Kidney (tissue), 14 donors: ENCODE data around the gene FGGY. TPM values are rescaled to one million over a fixed set of nuclear protein-coding genes. Genes with fewer than 3 reads are reported as not detected.

Experiments
- DNase-seq, 5 donors: peaks; one replicate each; pipeline ENCODE4 v3.0.0-alpha.2; 2013 to 2020
- FAIRE-seq: peaks from 2 replicates; lab custom pipeline; 2012; peaks lifted over from hg19 to GRCh38; lab: Jason Lieb, UNC
- H3K27ac ChIP-seq, 2 donors: one replicate each; pipeline ENCODE4 v1.7.0; 2013; ENCODE audit warnings: low read depth in 2 of 2, low read length in 2 of 2, inconsistent platforms in 1 of 2
- H3K27me3 ChIP-seq: one replicate; pipeline ENCODE4 v1.7.1; 2013; ENCODE audit warnings: low read length, inconsistent platforms; ENCODE audit not compliant: control insufficient read depth, insufficient read depth
- H3K36me3 ChIP-seq, 3 donors: one replicate each; pipeline versions ENCODE4 v1.7.0 to v1.7.1; 2013; ENCODE audit warnings: low read length in 3 of 3, control low read depth in 1 of 3, inconsistent platforms in 1 of 3; ENCODE audit not compliant: insufficient read depth in 3 of 3, control insufficient read depth in 2 of 3
- H3K4me1 ChIP-seq, 3 donors: one replicate each; pipeline versions ENCODE4 v1.7.0 to v1.7.1; 2013; ENCODE audit warnings: low read length in 3 of 3, inconsistent platforms in 1 of 3, low read depth in 1 of 3; ENCODE audit not compliant: control insufficient read depth in 2 of 3, insufficient read depth in 2 of 3
- H3K4me3 ChIP-seq, 3 donors: one replicate each; pipeline versions ENCODE4 v1.7.0 to v1.8.1; 2013; ENCODE audit warnings: low read length in 3 of 3, control low read depth in 1 of 3, inconsistent platforms in 1 of 3
- H3K9ac ChIP-seq, 3 donors: one replicate each; pipeline versions ENCODE4 v1.7.0 to v1.7.1; 2013; ENCODE audit warnings: low read length in 3 of 3, control low read depth in 1 of 3, inconsistent platforms in 1 of 3
- H3K9me3 ChIP-seq, 3 donors: one replicate each; pipeline versions ENCODE4 v1.7.0 to v1.7.1; 2013; ENCODE audit warnings: low read length in 3 of 3, control low read depth in 1 of 3, inconsistent platforms in 1 of 3; ENCODE audit not compliant: control insufficient read depth in 2 of 3, insufficient read depth in 1 of 3
- intact Hi-C: fragments of 100-400 bp; cut with DNase I; formaldehyde crosslinking; loops from one replicate; pipeline ENCODE4 v1.11.1; 2022
- polyA plus RNA-seq: library from polyadenylated mRNA; stranded (reverse); fragments of 350-450 nt; fragmentation: Illumina TruSeq; extraction: RNeasy Lipid Tissue Mini Kit (QIAGEN cat#74804); gene quantifications from one replicate; pipeline ENCODE4 v1.2.3, GENCODE V29; 2014; ENCODE audit warnings: low read depth, low replicate concordance; ENCODE audit not compliant: insufficient read depth
- total RNA-seq: library from RNA; stranded (reverse); fragmentation: NEBNext Ultra II Directional; extraction: Animal tissue kit (Norgen Biotek cat#: 25700); gene quantifications from one replicate; pipeline ENCODE4 v1.2.1, GENCODE V29; 2021
- TF ChIP-seq, protein P1 (sequence below): IDR thresholded peaks from 3 replicates; pipeline ENCODE4 v1.5.1; 2012; ENCODE audit warnings: mild to moderate bottlenecking, moderate library complexity, borderline replicate concordance; ENCODE audit not compliant: insufficient read depth; ENCODE audit errors: extremely low read depth
- donor health status: control.
- donor health status: control.
- donor health status: control.
- donor health status: control.
- donor health status: control.
- donor health status: DM: yes; HTN: yes; CAD: no.
- donor health status: Normal renal cell carcinoma (clear cell type).

The FGGY gene
- total and polyA plus RNA-seq, 2 donors from 2014 or later, result 11.2 to 31.0 TPM

DNA sequence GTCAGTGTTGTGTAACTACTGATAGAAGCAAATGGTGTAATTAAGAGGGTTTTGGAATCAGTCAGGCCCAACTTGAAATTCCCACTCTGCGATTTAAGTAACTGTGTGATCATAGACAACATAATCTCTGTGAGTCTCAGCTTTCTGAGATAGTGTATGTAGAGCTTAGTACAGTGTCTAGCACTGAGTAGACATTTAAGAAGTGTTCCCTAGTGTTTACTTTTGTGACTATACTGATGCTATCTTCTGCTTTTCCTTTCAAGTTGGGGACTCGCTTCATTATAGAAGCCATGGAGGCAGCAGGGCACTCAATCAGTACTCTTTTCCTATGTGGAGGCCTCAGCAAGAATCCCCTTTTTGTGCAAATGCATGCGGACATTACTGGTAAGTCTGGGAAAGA lies 370.1 kb downstream of the FGGY start:
- Histone ChIP-seq H3K4me1 (peaks cover 0 to 4% (median 2%) of the 10 kb centered on the region in 3 donors), H3K9me3 (no peaks in the 10 kb centered on the region), H3K27me3 (no peaks in the 10 kb centered on the region), H3K4me3 (no peak overlapping the region), H3K36me3 (peaks cover 0 to 3% (median 0%) of the 10 kb centered on the region in 3 donors), H3K27ac (no peak overlapping the region), H3K9ac (no peak overlapping the region)
- DNase-seq (no peak), FAIRE-seq (no peak)
- intact Hi-C loops, result no loop called here
- TF ChIP-seq, protein P1, sequence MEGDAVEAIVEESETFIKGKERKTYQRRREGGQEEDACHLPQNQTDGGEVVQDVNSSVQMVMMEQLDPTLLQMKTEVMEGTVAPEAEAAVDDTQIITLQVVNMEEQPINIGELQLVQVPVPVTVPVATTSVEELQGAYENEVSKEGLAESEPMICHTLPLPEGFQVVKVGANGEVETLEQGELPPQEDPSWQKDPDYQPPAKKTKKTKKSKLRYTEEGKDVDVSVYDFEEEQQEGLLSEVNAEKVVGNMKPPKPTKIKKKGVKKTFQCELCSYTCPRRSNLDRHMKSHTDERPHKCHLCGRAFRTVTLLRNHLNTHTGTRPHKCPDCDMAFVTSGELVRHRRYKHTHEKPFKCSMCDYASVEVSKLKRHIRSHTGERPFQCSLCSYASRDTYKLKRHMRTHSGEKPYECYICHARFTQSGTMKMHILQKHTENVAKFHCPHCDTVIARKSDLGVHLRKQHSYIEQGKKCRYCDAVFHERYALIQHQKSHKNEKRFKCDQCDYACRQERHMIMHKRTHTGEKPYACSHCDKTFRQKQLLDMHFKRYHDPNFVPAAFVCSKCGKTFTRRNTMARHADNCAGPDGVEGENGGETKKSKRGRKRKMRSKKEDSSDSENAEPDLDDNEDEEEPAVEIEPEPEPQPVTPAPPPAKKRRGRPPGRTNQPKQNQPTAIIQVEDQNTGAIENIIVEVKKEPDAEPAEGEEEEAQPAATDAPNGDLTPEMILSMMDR, result no peak

DNA sequence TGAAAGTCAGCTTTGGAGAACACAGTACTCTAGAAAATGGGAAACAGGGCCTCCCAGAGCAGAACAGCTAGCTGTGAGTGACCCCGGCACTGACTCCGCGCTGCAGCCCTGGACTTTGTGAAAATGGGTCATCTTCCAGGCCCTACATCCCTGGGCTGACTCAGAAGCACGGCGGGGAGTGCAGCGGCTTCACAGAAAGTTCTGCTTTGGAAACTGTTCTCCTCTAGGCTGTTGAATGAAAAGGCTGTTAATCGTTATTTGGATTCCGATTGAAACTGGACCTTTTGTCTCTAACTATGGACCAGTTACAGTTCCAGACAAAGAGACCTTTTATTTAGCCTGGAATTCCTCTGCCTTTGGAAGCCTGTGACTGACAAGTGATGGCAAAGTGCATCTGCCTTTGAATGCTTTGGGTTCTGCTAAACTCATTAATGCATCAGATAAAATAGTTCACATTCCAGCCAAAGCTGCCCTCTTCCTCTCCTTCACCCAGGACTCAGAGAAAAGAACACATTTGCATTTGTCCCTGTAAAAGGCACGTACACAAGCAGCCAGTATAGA lies 372.9 kb downstream of the FGGY start:
- H3K4me3 ChIP-seq, result no peak overlapping the region
- H3K36me3 ChIP-seq, result peaks cover 0 to 3% (median 0%) of the 10 kb centered on the region in 3 donors
- H3K9ac ChIP-seq, result no peak overlapping the region
- FAIRE-seq (no peak), DNase-seq (peak in 3 of 5 donors; percentile 26 to 85 (median 62))
- peaks cover 0 to 7% (median 2%) of the 10 kb centered on the region in 3 donors for H3K4me1 ChIP-seq
- TF ChIP-seq, protein P1, result no peak
- H3K27me3 ChIP-seq, result no peaks in the 10 kb centered on the region
- H3K27ac ChIP-seq, result peak overlapping the region in 1 of 2 donors; percentile 12
- H3K9me3 ChIP-seq, result no peaks in the 10 kb centered on the region
- intact Hi-C loops, result no loop called here

GRCh38 chr1:59670662-59671061 lies 373.8 kb downstream of the FGGY start:
- Histone ChIP-seq H3K36me3 (peaks cover 0 to 3% (median 0%) of the 10 kb centered on the region in 3 donors), H3K9me3 (no peaks in the 10 kb centered on the region), H3K9ac (no peak overlapping the region), H3K27me3 (no peaks in the 10 kb centered on the region), H3K4me3 (no peak overlapping the region), H3K27ac (no peak overlapping the region), H3K4me1 (peaks cover 0 to 7% (median 2%) of the 10 kb centered on the region in 3 donors)
- no peak for FAIRE-seq
- DNase-seq, result peak in 1 of 5 donors; percentile 51
- intact Hi-C loops, result no loop called here
- TF ChIP-seq, protein P1, result no peak
